Karpas-422 (cell line): ENCODE results near the gene SLC23A2. TPM values are rescaled to one million over a fixed set of nuclear protein-coding genes. Genes with fewer than 3 reads are reported as not detected.
A peak's percentile ranks its signal among the peaks of the same experiment; 100 is the strongest.

Experiments used
- DNase-seq: peaks from one replicate; pipeline ENCODE4 v3.0.0-alpha.2; 2015
- H2AFZ ChIP-seq: fragments of 200-600 bp; sonication (generic); 2 replicates; pipeline ENCODE4 v1.6.1; 2014; ENCODE audit warnings: antibody characterized with exemption, low read length, mixed read lengths
- H3K27ac ChIP-seq: fragments of 200-600 bp; sonication (generic); 2 replicates; pipeline ENCODE4 v1.5.1; 2014; ENCODE audit warnings: mild to moderate bottlenecking, low read length, moderate library complexity
- H3K27me3 ChIP-seq: fragments of 200-600 bp; sonication (generic); 2 replicates; pipeline ENCODE4 v1.6.1; 2014; ENCODE audit warnings: low read length, mixed read lengths
- H3K36me3 ChIP-seq: fragments of 200-600 bp; sonication (generic); 2 replicates; pipeline ENCODE4 v1.6.1; 2014; ENCODE audit warnings: low read length, mixed read lengths; ENCODE audit not compliant: insufficient read depth
- H3K4me1 ChIP-seq: fragments of 200-600 bp; sonication (generic); 2 replicates; pipeline ENCODE4 v1.6.1; 2014; ENCODE audit warnings: mild to moderate bottlenecking, low read length, mixed read lengths
- H3K4me2 ChIP-seq: fragments of 200-600 bp; sonication (generic); 2 replicates; pipeline ENCODE4 v1.6.1; 2014; ENCODE audit warnings: low read length, low read depth, mild to moderate bottlenecking; ENCODE audit not compliant: poor library complexity, severe bottlenecking
- H3K4me3 ChIP-seq: fragments of 200-600 bp; sonication (generic); 2 replicates; pipeline ENCODE4 v1.5.1; 2014; ENCODE audit warnings: mild to moderate bottlenecking, antibody characterized with exemption, low read length, mixed read lengths
- H3K79me2 ChIP-seq: fragments of 200-600 bp; sonication (generic); 2 replicates; pipeline ENCODE4 v1.6.1; 2014; ENCODE audit warnings: mild to moderate bottlenecking, low read length, mixed read lengths
- H3K9ac ChIP-seq: fragments of 200-600 bp; sonication (generic); 2 replicates; pipeline ENCODE4 v1.6.0; 2014; ENCODE audit warnings: low read length
- H3K9me2 ChIP-seq: fragments of 200-600 bp; sonication (generic), shearing (Covaris generic); replicated peaks from 2 replicates; pipeline ENCODE4 v1.6.0; 2014; ENCODE audit warnings: mild to moderate bottlenecking, low read length, moderate library complexity; ENCODE audit not compliant: insufficient read depth
- H3K9me3 ChIP-seq: fragments of 300-700, 200-600 bp; sonication (generic); 2 replicates; pipeline ENCODE4 v1.6.1; 2014; ENCODE audit warnings: low read length, mixed read lengths
- H4K20me1 ChIP-seq: fragments of 200-600 bp; sonication (generic); 2 replicates; pipeline ENCODE4 v1.6.1; 2014; ENCODE audit warnings: mild to moderate bottlenecking, antibody characterized with exemption, low read length, low read depth; ENCODE audit not compliant: insufficient read depth
- total RNA-seq: library from RNA; depleted of rRNA; stranded (reverse); fragments of >200 nt; shearing (Covaris generic); gene quantifications from 2 replicates; pipeline ENCODE4 v1.2.3, GENCODE V29; 2014; ENCODE audit warnings: low replicate concordance; rRNA removed

Gene SLC23A2
- total RNA-seq, result 34.5 and 49.2 TPM in 2 replicates

DNA sequence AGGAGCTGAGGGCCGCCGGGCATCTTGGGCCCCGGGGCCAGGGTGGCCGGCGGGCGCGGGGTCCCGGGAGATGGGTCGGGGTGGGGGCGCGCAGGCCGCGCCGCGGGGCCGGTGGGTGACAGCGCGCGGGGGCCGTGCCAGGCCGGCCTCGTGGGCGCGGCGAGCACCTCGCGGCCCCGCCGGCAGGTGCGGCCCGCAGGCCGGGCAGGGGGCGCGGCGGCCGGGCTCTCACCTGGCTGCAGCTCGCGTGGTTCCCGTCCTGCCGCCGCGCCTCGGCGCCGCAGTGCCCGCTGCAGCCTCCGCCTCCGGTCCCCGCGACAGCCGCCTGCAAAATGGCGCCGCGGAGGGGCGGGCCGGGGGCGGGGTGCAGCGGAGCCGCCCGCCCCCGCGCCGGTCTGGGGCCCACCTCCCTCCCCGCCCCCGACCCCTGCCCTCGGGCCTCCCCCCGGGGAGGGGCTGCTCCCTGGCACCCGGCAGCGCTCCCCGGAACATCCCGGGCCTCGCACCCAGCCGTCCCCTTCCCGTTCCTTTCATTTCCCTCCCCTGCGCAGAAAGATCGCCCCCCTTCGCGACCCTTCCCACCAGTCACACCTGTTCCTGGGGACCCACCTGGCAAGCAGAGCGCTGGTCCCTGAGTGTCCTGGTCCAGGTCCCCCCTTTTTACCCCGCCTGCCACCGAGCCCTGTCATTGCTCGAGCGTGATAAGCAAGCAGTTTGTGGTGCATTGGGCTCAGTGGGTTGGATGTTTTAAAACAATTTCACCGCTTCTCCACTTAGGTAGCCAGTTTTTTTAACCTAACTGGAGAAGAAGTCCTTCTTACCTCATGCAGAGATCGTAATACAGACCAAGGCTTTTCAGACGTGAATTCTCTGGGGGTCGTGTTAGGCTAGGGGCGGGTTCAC, at the start of gene SLC23A2:
SLC23A2 (minus strand) TSS at position 337 of the 903 bp plus-strand sequence. CDS start 68,948 bp downstream, outside the sequence.
- Histone ChIP-seq H3K79me2 (peaks cover 45% of the 10 kb centered on the region), H3K36me3 (no peaks in the 10 kb centered on the region), H3K4me2 (peak within 1 kb of the TSS; percentile 97), H3K4me3 (peak within 1 kb of the TSS; percentile 87), H3K9me2 (no peaks in the 10 kb centered on the region), H3K4me1 (peaks cover 51% of the 10 kb centered on the region), H3K27ac (peak within 1 kb of the TSS; percentile 79), H3K27me3 (no peaks in the 10 kb centered on the region), H3K9ac (peak within 1 kb of the TSS; percentile 86), H3K9me3 (no peaks in the 10 kb centered on the region), H4K20me1 (peaks cover 31% of the 10 kb centered on the region; the same call in 1 of the 2 replicates), H2AFZ (peak within 1 kb of the TSS; percentile 78)
- DNase-seq, result peak; percentile 81

DNA sequence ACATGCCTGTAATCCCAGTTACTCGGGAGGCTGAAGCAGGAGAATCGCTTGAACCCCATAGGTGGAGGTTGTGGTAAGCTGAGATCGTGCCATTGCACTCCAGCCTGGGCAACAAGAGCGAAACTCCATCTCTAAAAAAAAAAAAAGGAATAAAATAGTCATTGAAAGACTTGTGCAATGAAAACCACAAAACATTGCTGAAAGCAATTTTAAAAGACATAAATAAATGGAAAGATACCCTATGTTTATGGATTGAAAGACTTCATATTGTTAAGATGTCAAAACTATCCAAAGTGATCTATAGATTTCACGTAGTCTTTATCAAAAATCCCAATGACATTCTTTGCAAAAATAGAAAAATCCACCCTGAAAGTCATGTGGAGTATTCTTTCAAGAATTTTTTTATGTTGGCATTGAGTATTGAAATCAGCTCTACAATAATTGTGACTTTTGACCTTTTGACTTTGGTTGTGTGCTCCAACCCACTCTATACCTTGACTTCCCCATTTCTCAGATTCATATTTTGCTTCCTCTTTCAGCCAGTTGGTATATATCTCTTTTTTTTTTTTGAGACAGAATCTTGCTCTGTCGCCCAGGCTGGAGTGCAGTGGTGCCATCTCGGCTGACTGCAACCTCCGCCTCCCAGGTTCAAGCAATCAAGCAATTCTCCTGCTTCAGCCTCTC, 45.5 kb upstream of the SLC23A2 start:
- Histone ChIP-seq H3K27me3 (no peaks in the 10 kb centered on the region), H3K9me3 (no peaks in the 10 kb centered on the region), H3K4me1 (peaks cover 24% of the 10 kb centered on the region), H3K4me3 (no peak overlapping the region), H3K36me3 (no peaks in the 10 kb centered on the region), H3K4me2 (peak overlapping the region; percentile 4), H3K79me2 (no peaks in the 10 kb centered on the region), H3K27ac (no peak overlapping the region), H3K9me2 (no peaks in the 10 kb centered on the region), H2AFZ (no peak overlapping the region), H4K20me1 (no peaks in the 10 kb centered on the region), H3K9ac (no peak overlapping the region)
- DNase-seq, result peak; percentile 75

GRCh38 chr20:5045906-5046305, 44.6 kb upstream of the SLC23A2 start:
- Histone ChIP-seq H3K79me2 (no peaks in the 10 kb centered on the region), H2AFZ (no peak overlapping the region)
- peak; percentile 50 for DNase-seq

GRCh38 chr20:5044075-5044620, 42.8 kb upstream of the SLC23A2 start:
- H3K9me2 ChIP-seq, result no peaks in the 10 kb centered on the region
- no peak overlapping the region for H3K27ac ChIP-seq
- DNase-seq, result peak; percentile 73
- peak overlapping the region; percentile 15 for H3K4me2 ChIP-seq
- H2AFZ ChIP-seq, result no peak overlapping the region
- H3K4me3 ChIP-seq, result no peak overlapping the region
- H3K79me2 ChIP-seq, result no peaks in the 10 kb centered on the region
- no peak overlapping the region for H3K9ac ChIP-seq
- peaks cover 35% of the 10 kb centered on the region for H3K4me1 ChIP-seq
- no peaks in the 10 kb centered on the region for H4K20me1 ChIP-seq
- no peaks in the 10 kb centered on the region for H3K36me3 ChIP-seq
- no peaks in the 10 kb centered on the region for H3K27me3 ChIP-seq
- no peaks in the 10 kb centered on the region for H3K9me3 ChIP-seq

More at GRCh38 chr20:5045906-5046305, 44.6 kb upstream of the SLC23A2 start:
- H4K20me1 ChIP-seq, result no peaks in the 10 kb centered on the region
- H3K36me3 ChIP-seq, result no peaks in the 10 kb centered on the region
- H3K9me2 ChIP-seq, result no peaks in the 10 kb centered on the region
- no peak overlapping the region for H3K27ac ChIP-seq
- no peak overlapping the region for H3K9ac ChIP-seq
- peaks cover 32% of the 10 kb centered on the region for H3K4me1 ChIP-seq
- H3K4me2 ChIP-seq, result no peak overlapping the region
- no peaks in the 10 kb centered on the region for H3K9me3 ChIP-seq
- no peaks in the 10 kb centered on the region for H3K27me3 ChIP-seq
- H3K4me3 ChIP-seq, result no peak overlapping the region

DNA sequence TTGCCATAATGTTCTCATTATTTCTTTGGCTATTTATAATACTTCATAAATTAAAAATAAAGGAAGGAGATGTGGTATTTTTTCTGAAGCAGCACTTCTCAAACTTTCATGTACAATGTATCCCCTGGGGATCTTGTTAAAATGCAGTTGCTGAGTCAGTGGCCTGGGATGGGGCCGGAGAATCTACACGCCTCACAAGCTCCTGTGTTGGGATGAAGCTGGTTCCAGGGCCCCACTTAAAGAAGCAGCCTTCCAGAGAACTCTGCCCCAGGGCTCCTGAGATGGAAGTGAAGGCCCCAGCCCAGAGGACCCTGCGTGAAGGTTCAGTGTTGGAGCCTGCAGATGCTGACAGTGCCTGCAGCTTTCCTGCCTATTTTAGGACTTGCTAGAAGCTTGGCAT, 40.1 kb upstream of the SLC23A2 start:
- peak overlapping the region; percentile 11 for H3K4me2 ChIP-seq
- no peaks in the 10 kb centered on the region for H4K20me1 ChIP-seq
- no peaks in the 10 kb centered on the region for H3K79me2 ChIP-seq
- no peak overlapping the region for H3K9ac ChIP-seq
- no peaks in the 10 kb centered on the region for H3K36me3 ChIP-seq
- no peaks in the 10 kb centered on the region for H3K9me3 ChIP-seq
- no peaks in the 10 kb centered on the region for H3K27me3 ChIP-seq
- peaks cover 26% of the 10 kb centered on the region for H3K4me1 ChIP-seq
- no peak overlapping the region for H3K27ac ChIP-seq
- H2AFZ ChIP-seq, result no peak overlapping the region
- no peaks in the 10 kb centered on the region for H3K9me2 ChIP-seq
- DNase-seq, result no peak
- no peak overlapping the region for H3K4me3 ChIP-seq

- H3K27me3 ChIP-seq, result no peaks in the 10 kb centered on the region
- H3K9ac ChIP-seq, result no peak overlapping the region
- no peak overlapping the region for H3K4me3 ChIP-seq
- DNase-seq, result no peak
- peaks cover 22% of the 10 kb centered on the region for H3K4me1 ChIP-seq
- H4K20me1 ChIP-seq, result no peaks in the 10 kb centered on the region
- H3K36me3 ChIP-seq, result no peaks in the 10 kb centered on the region
- H2AFZ ChIP-seq, result no peak overlapping the region
- H3K9me2 ChIP-seq, result no peaks in the 10 kb centered on the region
- H3K4me2 ChIP-seq, result no peak overlapping the region
- no peaks in the 10 kb centered on the region for H3K9me3 ChIP-seq
- H3K79me2 ChIP-seq, result no peaks in the 10 kb centered on the region
- no peak overlapping the region for H3K27ac ChIP-seq
These were observed 39.0 kb upstream of the SLC23A2 start for GRCh38 chr20:5040345-5040744.

- Histone ChIP-seq H3K4me3 (no peak overlapping the region), H4K20me1 (no peaks in the 10 kb centered on the region), H3K9me3 (no peaks in the 10 kb centered on the region), H3K27me3 (no peaks in the 10 kb centered on the region), H3K9ac (no peak overlapping the region), H3K36me3 (no peaks in the 10 kb centered on the region), H3K4me2 (no peak overlapping the region), H3K9me2 (no peaks in the 10 kb centered on the region), H3K4me1 (peaks cover 22% of the 10 kb centered on the region), H3K27ac (no peak overlapping the region), H2AFZ (no peak overlapping the region), H3K79me2 (no peaks in the 10 kb centered on the region)
- DNase-seq, result no peak
These were observed 38.6 kb upstream of the SLC23A2 start for GRCh38 chr20:5039889-5040288.

DNA sequence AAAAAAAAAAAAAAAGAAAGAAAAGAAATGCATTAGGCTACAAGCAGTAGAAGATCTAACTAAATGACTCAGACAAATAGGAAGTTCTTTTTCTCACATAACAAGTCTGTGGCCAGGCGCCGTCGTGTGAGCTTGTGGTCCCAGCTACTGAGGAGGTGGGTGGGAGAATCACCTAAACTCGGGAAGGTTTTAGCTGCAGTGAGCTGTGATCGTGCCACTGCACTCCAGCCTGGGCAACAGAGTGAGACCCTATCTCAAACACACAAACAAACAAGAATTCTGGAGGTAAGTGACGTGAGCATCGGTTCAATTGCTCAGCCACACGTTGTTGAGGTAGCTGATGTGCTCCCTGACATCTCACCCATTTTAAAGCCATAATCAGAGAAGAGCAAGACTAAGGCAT, 37.9 kb upstream of the SLC23A2 start:
- Histone ChIP-seq H3K79me2 (no peaks in the 10 kb centered on the region), H4K20me1 (no peaks in the 10 kb centered on the region), H3K9me3 (no peaks in the 10 kb centered on the region), H3K27me3 (no peaks in the 10 kb centered on the region), H3K4me2 (no peak overlapping the region), H3K36me3 (no peaks in the 10 kb centered on the region), H3K27ac (no peak overlapping the region), H3K9me2 (no peaks in the 10 kb centered on the region), H3K4me1 (peaks cover 18% of the 10 kb centered on the region), H3K9ac (no peak overlapping the region), H3K4me3 (no peak overlapping the region), H2AFZ (0 out of 2 replicates have a peak overlapping the region, but pooled peaks have one; percentile 61)
- DNase-seq, result no peak
